LNCaP clone FGC (cell line): Measurements from ENCODE around the gene RAE1.

Source experiments
- DNase-seq: peaks from one replicate; pipeline ENCODE4 v3.0.0-alpha.2; 2011; ENCODE audit warnings: low read depth
- H3K4me3 ChIP-seq: 2 replicates; pipeline ENCODE4 v1.5.1; 2011; ENCODE audit warnings: mild to moderate bottlenecking, low read depth, low read length, control low read depth
- TF ChIP-seq, protein P1 (sequence below): IDR thresholded peaks from 2 replicates; pipeline ENCODE4 v1.5.1; 2012; ENCODE audit warnings: mild to moderate bottlenecking; ENCODE audit not compliant: control insufficient read depth, insufficient read depth; ENCODE audit errors: extremely low read depth

The RAE1 gene

DNA sequence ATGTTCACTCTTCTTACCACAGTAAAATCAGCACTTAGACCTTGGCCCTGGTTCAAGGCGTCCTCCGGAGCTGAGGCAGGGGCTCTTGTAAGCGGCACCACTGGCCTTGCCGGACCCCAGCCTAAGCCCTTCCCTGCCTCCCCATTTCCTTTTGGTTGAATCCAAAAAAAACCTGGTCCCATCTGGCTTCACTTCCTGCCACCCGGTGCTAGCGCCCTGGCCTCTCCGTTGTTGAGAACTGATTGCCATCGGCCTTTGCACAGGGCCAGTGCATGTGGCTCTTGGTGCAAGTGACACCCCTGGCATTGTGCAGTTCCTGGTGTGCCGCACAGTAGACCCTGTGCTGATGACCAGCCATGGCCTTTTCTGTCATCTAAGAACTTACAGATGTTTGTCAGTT is 21.1 kb downstream of the RAE1 start:
- no peak overlapping the region for H3K4me3 ChIP-seq
- DNase-seq, result no peak
- TF ChIP-seq, protein P1, sequence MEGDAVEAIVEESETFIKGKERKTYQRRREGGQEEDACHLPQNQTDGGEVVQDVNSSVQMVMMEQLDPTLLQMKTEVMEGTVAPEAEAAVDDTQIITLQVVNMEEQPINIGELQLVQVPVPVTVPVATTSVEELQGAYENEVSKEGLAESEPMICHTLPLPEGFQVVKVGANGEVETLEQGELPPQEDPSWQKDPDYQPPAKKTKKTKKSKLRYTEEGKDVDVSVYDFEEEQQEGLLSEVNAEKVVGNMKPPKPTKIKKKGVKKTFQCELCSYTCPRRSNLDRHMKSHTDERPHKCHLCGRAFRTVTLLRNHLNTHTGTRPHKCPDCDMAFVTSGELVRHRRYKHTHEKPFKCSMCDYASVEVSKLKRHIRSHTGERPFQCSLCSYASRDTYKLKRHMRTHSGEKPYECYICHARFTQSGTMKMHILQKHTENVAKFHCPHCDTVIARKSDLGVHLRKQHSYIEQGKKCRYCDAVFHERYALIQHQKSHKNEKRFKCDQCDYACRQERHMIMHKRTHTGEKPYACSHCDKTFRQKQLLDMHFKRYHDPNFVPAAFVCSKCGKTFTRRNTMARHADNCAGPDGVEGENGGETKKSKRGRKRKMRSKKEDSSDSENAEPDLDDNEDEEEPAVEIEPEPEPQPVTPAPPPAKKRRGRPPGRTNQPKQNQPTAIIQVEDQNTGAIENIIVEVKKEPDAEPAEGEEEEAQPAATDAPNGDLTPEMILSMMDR, result no peak

DNA sequence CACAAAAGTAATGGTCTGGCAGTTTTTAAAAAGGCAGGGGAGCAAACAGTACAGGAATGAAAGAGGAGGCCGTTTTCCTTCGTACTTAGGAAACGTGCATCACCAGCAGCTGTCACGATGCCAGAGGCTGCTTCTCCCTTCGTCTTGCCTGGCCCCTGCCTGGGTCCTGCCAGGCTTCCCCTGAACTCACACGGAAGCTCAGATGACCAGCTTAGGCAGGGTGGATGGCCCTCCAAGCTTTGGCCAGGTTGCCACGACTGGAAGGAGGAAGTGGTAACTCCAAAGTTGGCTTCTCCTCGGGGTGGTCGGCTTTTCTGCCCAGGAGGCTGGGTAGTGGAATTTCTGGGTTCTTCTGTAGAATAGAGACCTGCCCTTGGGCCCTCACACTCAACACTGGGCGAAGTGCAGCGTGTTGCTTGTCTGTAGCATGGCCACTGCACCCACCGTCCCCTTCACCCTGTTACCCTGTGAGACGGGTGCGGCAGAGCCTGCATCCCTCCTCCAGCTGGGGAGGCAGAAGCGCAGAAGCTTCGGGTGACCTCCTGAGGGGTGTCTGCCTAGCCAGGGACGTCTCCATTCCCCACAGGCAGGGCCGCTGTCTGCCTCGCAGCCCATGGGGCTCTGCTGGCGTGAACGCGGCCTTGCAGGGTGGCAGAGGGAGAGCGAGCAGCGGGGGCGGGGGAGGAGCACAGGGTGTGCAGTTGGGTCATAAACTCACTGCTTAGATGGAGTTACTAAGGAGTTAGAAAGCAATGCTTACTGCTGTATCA is 21.7 kb downstream of the RAE1 start:
- TF ChIP-seq, protein P1, result no peak
- no peak for DNase-seq
- H3K4me3 ChIP-seq, result no peak overlapping the region

DNA sequence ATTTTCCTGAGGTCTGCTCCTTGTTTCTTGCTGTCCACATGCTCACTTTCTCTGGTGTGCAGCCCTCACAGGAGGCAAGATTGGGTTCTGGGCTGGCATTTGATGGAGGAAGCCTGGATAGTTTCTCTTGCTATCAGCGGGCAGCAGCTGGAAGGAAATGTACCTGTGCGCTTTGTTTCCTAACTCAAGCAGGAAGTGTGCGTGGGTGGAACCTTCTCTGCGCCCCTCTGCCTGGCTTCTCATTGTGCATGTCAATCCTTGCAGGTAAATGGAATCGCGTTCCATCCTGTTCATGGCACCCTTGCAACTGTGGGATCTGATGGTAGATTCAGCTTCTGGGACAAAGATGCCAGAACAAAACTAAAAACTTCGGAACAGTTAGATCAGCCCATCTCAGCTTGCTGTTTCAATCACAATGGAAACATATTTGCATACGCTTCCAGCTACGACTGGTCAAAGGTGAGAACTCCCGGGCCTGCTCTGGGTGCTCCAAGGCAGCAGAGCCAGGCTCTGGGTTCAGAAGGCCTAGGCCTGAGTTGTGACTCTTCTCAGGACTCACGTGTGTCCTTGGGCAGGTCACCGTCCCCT is 23.4 kb downstream of the RAE1 start:
- H3K4me3 ChIP-seq, result no peak overlapping the region
- DNase-seq, result no peak
- TF ChIP-seq, protein P1, result no peak

DNA sequence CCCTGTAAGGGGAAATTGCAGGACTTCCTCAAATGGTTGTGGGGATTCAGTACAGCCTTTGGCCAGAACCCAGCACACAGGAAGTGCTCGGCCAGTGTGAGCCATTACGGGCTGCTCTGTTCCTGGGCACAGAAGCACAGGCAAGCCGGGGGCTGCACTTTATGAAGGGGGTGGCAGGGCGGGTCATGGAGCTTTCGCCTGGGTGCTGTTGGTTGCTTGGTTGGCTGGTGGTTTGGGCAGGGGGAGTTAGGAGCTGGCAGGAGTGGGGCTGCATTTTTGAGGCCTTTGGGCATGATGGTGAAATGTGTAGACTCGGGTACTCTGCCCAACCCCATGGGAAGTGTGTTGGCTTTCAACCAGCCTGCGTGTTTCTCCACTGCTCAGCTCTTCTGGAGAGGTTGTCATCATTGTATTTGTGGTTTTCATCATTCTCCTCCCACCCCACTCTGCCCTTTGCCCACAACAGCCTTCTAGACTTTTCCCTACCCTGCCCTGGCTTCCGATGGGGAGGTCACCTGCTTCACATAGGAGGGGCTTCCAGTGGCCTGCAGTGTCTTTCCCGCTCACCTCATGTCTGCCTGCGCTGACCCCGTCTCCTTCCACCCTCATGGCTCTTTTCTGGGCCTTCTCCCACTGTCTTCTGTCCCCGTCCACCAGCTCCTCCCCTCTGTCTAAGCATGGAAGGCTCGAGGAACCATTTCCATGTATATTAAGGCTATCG is 24.0 kb downstream of the RAE1 start:
- no peak overlapping the region for H3K4me3 ChIP-seq
- TF ChIP-seq, protein P1, result no peak
- DNase-seq, result no peak

DNA sequence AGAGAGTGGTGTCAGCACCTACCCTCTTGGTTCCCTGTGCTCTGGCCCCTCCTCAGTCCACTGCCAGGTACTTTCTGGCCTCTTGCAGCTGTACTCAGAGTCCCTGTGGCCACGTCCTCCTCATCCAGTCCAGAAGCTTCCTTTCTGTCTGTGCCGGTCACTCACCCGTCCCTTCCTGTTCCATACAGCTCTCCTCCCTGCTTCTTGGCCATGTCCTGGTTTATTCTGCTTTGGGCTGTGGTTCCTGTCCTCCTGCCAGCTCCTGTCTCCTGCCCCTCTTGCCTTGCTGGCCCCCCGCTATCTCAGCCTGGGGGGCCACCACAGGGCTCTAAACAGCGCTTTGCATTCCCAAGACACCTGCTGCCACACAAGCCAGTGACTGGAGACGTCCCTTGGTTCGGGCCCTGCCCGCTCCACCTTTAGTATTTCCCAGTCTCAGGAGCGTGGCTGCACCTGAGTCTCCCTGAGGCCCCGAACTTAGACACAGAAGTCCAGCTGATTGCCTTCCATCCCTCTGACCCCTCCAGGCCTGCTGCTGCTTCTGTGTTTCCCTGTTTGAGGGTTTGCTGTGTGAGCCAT is 24.7 kb downstream of the RAE1 start:
- no peak overlapping the region for H3K4me3 ChIP-seq
- TF ChIP-seq, protein P1, result no peak
- DNase-seq, result no peak

DNA sequence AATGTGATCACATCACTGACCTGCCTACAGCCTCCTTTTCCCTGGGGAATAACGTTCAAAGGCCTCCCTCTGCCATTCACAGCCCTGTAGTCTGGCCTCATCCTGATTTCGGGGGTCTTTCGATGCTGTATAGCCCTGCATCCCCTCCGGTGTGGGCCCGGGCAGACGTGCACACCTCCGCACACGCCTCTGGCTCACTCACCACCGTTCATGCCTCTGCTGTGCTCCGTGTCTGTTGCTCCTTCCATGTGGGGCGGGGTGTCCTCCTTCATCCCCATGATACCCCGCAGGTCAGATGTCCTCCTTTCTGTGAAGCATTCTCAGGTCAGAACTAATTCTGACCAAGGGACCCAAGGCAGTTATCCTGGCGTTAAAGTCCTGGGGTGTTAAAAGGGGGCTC is 26.3 kb downstream of the RAE1 start:
- no peak overlapping the region for H3K4me3 ChIP-seq
- TF ChIP-seq, protein P1, result no peak
- no peak for DNase-seq
